ENCODE results near the gene MRPL1.

DNA sequence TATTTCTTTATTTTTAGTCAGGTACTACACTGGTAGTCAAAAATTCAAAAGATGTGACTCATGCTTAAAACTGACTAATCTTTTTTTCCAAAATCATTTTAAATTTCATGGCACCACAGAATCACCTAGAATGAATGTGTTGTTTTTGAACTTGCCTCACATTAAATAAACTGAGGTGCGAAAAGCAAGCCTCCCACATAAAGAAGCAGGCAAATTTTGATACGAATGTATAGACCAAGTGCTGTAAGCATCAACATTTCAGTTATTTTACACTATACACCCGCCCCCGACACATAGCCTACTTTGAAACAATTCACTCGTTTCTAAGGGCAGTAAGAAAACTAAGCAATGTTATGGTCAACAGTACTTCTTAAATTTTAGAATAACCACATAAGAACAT, 94.3 kb downstream of the MRPL1 start:
- TF ChIP-seq, protein P1, sequence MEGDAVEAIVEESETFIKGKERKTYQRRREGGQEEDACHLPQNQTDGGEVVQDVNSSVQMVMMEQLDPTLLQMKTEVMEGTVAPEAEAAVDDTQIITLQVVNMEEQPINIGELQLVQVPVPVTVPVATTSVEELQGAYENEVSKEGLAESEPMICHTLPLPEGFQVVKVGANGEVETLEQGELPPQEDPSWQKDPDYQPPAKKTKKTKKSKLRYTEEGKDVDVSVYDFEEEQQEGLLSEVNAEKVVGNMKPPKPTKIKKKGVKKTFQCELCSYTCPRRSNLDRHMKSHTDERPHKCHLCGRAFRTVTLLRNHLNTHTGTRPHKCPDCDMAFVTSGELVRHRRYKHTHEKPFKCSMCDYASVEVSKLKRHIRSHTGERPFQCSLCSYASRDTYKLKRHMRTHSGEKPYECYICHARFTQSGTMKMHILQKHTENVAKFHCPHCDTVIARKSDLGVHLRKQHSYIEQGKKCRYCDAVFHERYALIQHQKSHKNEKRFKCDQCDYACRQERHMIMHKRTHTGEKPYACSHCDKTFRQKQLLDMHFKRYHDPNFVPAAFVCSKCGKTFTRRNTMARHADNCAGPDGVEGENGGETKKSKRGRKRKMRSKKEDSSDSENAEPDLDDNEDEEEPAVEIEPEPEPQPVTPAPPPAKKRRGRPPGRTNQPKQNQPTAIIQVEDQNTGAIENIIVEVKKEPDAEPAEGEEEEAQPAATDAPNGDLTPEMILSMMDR (conservative IDR thresholded peaks at IDR 0.05; ENCODE audit: low read length), result no peak
- TF ChIP-seq EZH2phosphoT487 (IDR thresholded peaks at IDR 0.05; ENCODE audit: borderline replicate concordance, low read depth, low read length), result no peak
